MV-4-11 (cell line): ENCODE measurements around the gene LINGO3.

Source experiments
- DNase-seq: peaks from one replicate; lab custom pipeline; 2025; lab: John Stamatoyannopoulos, UW

Gene LINGO3

DNA sequence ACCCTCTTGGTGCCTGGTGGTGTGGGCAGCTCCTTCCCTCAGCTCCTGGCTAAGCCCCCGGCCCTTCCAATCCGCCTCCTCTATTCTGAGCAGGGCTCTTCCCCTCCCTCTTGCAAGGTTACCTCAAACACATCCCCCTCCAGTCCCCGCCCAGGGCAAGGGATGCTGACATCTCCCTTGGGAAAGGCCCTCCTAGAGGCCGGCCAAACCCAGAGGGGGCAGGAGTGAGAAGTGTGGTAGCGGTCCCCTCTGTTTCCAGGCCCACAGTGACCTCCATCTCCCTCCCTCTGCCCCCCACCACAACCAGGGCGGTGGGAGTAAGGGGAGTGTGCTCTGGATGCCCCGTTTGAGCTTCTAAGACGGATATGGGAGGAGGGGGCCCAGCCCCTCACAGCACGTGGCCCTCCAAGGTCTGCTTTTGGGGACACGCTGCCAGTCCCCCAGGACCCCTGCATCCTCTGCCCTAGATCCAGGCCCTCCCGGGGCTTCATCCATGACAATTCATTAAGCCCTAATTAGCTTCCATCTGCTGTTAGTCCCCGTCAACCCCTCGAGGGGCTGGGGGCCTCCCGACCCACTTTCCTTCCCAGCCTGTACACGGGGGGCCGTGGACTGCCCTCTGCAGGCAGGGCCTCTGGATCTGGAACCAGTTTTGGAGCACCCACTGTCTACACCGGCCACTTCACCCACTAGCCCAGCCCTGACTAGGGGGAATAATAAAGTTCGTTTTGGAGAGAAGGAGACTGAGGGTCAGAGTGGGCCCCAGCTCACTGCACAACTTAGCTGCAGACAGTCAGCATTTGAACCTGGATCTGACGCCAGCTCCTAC is 2.3 kb downstream of the LINGO3 start:
- DNase-seq: no peak

DNA sequence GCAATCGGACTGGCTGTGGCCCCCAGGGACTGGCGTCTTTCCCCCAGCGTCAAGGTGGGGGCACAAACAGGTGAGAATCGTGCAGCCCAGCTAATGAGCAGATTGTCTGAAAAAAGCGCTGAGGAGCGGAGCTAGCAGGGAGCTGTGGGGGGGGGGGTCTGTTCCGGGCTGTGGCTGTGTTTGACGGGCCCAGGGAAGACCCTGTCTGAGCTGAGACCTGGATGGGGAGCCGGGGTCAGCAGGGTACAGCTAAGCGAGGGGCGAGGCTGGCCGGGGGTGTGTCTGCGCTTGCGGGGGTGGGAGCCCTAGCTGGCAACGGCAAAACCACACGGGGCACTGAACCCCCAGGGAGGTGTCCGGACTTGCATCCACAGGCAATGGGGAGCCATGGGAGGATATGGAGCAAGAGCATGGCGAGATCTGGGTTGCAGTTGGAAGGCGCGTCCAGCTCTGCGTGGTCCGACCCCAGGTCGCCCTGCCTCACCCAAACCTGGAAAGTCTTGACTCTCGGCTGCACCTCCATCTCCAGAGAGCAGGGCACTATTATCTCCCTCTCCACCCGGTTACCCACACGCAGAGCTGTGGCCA is 4.6 kb downstream of the LINGO3 start:
- DNase-seq: no peak

- peak; percentile 51 for DNase-seq
Measured at GRCh38 chr19:2302319-2303210, 5.4 kb downstream of the LINGO3 start.

- no peak for DNase-seq
Measured at GRCh38 chr19:2300533-2300932, 7.4 kb downstream of the LINGO3 start.

DNA sequence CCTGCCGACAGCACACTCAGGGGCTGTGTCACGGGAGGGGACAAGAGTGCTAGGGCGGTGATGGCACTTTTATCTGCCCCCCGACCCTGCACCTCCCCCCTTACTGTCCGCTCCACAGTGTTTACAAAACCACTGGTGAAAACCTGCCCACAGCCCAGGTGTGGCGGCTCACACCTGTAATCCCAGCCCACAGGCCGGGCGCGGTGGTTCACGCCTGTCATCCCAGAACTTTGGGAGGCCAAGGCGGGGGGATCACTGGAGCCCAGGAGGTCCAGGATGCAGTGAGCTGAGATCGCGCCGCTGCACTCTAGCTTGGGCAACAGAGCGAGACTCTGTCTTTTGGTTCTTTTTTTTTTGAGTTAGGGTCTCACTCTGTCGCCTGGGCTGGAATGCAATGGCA is 11.8 kb downstream of the LINGO3 start:
- no peak for DNase-seq

DNA sequence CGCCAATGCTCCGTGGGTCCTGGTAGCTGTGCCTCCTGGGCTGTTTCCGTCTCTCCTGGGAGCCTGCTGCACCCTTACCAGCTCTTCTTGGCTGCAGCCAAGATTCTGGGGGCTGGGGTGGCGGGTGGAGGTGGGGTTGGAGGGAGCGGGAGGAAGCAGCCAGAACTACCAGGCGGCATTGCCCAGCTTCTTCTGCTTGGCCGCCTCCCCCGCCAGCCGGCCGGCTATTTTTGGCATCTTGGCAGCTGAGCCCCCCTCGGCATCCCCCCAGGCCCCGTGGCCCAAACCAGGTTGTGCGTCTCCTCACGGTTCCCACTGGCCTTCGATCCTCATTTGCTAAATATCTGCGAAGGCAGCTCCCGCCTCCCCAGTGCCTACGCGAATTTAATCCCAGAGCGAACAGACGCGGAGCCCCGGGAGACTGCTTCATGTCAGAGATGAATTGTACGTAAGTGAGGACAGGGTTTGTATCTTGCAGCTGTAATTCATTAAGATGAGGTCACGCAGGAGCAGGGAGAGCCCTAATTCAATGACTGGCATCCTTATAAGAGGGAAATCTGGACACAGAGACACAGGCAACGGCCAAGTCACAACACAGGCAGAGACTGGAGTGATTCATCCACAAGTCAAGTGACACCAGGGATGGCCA is 13.1 kb downstream of the LINGO3 start:
- no peak for DNase-seq

- no peak for DNase-seq
Measured at GRCh38 chr19:2291185-2291751, 16.7 kb downstream of the LINGO3 start.

DNA sequence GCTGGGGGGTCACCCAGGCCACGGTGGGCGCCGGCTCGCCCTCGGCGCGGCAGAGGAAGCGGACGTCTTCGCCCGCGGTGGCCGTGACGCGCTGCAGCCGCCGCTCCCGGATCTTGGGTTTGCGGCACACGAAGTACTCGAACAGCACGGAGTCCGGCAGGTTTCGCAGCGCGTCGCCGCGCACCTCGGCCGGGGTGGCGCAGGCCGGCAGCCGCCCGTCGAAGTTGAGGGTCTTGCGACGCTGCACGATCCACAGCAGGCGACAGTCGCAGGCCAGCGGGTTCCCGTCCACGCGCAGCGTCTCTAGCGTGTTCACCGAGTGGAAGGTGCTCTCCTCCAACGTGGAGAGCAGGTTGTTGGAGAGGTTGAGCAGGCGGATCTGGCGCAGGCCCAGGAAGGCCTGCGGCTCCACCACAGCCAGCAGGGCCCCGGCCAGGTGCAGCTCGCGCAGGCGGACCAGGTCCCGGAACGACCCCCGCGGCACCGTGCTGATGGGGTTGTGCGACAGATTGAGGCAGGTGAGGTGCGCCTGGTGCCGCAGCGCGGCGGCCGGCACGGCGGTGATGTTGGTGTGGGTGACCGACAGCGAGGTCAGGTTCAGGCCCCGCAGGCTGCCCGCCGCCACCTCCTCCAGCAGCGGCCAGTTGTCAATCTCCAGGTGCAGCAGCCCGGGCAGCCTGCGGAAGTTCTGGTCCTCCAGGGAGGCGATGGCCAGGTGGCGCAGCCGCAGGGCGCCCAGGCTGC is 17.3 kb downstream of the LINGO3 start:
- DNase-seq: no peak

- DNase-seq: peak; percentile 97
Measured at GRCh38 chr19:2289714-2290435, 18.1 kb downstream of the LINGO3 start.

- DNase-seq: no peak
Measured at GRCh38 chr19:2288818-2289713, 18.9 kb downstream of the LINGO3 start.

GRCh38 chr19:2288338-2288817 is 19.6 kb downstream of the LINGO3 start:
- DNase-seq: no peak

- DNase-seq: no peak
Measured at GRCh38 chr19:2287585-2288337, 20.2 kb downstream of the LINGO3 start.

GRCh38 chr19:2286402-2287140 is 21.4 kb downstream of the LINGO3 start:
- DNase-seq: no peak

GRCh38 chr19:2283835-2284507 is 24.0 kb downstream of the LINGO3 start:
- no peak for DNase-seq

GRCh38 chr19:2282862-2283237 is 25.1 kb downstream of the LINGO3 start:
- DNase-seq: no peak

- peak; percentile 81 for DNase-seq
Measured at GRCh38 chr19:2282062-2282861, 25.7 kb downstream of the LINGO3 start, which contains the start of gene PEAK3. Gene PEAK3, minus strand, starts transcription at chr19:2282175. Its CDS starts 1,244 bp downstream, at chr19:2280931.
